GM15510 (cell line): ENCODE results near the gene ABCA3.

Experiments used
- POLR2A ChIP-seq: IDR thresholded peaks from 3 replicates; pipeline ENCODE4 v1.6.1; 2011; ENCODE audit warnings: borderline replicate concordance; ENCODE audit not compliant: insufficient read length; ENCODE audit errors: extremely low read depth

Gene ABCA3

DNA sequence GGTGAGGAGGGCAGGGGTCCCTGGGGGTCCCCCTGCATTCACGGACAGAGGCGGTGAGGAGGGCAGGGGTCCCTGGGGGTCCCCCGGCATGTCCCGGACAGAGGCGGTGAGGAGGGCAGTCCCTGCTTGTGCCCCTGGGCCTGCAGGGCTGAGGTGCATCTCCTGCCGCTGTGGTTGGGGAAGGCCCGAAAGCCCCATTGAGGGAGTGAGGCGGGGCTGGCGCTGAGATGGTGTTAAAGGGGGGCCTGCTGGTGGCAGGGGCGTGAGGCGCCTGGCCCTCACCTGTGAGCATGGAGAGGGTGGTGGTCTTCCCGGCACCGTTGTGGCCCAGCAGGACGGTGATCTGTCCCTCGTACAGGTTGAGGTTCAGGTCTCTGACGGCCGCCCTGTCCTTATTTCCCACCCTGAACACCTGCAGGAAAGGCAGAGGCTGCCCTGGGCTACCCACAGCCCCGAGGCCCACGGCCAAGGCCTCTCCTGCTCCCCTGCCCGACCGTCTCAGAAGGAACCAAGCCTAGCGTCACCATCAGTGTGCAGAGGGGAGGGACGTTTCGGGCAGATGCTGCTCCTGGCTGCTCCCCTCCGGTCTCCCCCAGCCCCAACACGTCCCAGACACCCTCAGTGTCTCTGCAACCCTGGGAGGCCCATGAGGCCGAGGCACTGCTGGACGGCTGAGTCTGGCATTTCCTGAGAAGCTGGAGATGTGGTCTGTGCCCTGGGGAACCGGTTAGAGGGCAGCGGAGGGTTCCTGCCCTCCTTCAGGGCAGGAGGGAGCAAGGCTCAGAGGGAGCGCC lies 41.2 kb downstream of the ABCA3 start:
- TF ChIP-seq POLR2A: no peak

DNA sequence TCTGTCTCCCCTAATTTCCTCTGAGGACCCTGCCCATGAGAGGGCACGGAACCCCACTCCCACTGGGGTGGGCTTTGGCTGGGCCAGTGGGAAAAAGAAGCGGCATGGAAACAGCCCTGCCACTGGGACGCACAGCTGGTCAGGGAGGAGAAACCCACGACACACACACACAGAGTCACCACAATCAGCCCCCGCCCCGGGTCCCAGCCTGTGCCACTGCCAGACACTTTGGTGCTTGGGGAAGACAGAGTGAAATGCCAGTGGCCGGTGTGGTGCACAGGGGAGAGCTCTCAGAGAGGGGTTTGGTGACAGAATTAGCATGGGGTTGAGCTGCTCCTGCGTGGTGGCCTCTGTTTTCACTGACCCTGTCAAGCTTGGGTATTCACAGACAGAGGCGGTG lies 41.9 kb downstream of the ABCA3 start:
- no peak for TF ChIP-seq POLR2A

DNA sequence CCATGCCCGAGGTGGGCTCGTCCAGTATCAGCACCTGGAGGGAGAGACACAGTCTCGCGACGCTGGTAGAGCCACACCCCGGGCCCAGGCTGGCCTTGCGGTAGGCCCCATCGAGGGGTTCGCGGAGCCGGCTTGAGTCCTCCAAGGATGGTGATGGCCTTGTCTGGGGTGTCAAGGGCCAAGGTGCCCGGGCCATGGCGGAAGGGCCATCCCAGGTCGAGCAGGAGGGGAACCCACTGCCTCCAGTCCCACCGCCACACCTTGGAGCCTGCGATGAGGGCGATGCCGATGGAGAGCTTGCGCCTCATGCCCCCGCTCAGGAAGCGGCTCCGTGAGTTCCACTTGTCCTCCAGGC lies 43.0 kb downstream of the ABCA3 start:
- no peak for TF ChIP-seq POLR2A

DNA sequence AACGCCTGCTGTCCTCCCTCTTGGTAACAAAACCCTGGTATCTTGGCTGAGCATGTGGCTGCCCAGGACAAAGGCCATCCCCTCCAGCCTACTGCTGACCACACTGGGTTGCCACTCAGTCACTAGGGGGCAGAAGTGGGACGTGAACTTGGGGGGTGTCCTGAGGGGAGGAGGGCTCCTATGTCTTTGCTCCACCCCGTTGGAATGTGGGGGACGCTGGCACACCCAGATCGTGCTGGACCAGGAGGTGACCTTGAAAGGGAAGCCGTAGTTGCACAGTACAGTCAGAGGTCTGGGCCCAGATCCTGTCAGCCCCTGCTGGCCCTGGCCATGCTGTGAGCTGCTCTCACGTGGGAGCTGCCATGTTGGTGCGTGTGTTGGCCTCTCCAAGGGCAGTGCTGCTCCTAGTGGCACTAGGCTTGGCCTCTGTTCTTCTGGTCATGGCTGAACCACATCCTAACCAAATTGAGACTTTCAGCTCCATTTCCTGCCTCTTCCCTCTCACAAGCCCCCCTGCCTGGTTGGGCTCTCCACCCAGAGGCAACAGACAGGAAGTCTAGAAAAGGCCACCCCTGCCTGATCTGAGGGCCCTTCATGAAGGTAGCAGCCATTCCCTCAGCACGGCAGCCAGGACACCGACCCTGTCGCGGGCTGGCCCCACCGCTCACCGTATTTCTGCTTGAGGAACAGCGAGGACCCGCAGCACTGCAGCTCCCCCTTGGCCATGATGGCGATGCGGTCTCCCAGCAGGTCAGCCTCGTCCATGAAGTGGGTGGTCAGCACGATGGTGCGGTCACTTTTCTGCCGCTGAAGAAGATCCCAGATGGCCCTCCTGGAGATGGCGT lies 43.6 kb downstream of the ABCA3 start:
- no peak for TF ChIP-seq POLR2A

DNA sequence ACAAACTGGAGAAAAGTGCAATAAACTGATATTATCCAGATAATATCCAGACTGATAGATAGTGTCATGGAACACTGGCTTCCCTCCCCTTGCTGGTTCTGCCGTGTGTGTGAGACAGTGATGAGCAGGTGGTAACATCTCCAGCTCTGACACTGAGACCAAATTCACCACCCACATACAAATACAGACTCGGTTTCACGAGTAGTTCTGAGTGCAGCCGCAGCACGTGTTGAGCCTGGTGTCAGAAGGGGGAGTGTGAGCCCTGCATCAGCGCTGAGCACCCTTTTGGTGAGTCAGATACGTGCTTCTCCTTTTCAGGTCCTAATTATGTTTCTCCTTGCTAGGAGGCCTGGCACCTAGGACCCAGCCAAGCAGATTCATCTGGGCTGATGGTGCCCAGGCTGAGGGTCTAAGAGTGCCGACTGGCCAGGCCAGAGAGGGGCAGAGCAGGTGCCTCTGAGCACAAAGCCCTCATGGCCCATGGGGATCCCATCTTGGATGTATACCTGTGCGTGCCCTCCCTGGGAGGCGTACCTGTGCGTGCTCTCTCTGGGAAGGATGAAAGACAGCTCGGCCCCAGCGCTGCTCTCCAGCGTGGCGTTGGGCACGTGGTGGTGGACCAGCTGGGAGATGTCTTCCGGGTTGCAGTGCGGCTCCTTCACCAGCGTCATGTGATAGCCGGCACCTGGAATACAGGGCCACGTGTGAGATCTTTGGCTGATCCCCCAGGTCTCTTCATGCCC lies 45.3 kb downstream of the ABCA3 start:
- no peak for TF ChIP-seq POLR2A

DNA sequence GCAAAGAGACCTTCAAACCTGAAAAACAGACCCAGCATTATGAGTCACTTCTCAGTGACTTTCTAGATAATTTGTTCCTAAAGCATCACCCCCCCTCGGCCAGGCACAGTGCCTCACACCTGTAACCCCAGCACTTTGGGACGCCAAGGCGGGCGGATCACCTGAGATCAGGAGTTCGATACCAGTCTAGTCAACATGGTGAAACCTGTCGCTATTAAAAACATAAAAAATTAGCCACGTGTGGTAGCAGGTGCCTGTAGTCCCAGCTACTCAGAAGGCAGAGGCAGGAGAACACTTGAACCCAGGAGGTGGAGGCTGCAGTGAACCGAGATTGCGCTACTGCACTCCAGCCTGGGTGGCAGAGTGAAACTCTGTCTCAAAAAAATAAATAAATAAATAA lies 48.3 kb downstream of the ABCA3 start:
- TF ChIP-seq POLR2A: no peak

DNA sequence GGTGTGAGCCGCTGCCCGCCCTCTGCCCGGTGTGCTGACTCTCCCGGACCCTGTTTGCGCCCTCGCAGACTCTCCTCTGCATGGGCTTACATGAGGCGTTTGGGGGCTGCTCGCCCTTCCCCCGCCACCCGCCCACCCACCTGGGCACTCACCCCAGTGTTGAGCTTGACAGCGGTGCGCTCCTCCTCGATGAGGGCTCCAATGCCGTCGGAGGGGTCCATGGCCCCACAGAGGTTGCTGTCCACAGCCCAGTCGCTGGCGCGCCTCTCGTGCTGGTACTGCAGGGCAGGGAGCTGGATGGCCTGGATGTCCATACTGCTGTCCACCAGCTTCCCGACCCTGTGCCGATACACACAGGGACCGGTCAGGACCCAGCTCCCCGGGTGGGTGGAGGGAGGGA lies 51.2 kb downstream of the ABCA3 start:
- no peak for TF ChIP-seq POLR2A

DNA sequence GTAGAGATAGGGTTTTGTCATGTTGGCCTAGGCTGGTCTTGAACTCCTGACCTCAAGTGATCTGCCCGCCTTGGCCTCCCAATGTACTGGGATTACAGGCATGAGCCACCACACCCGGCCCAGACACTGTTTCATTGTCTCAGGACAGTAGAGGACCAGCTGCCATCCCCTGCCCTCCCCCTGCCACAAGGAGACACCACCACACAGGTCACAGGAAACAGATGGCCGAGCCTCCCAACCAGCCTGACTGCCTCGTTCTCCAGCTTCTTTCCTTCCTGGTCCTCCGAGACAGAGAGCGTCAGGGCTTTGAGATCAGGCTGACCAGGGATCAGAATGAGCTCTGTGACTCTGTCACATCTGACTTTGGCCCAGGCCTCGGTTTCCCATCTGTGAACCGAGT lies 51.8 kb downstream of the ABCA3 start:
- TF ChIP-seq POLR2A: no peak

DNA sequence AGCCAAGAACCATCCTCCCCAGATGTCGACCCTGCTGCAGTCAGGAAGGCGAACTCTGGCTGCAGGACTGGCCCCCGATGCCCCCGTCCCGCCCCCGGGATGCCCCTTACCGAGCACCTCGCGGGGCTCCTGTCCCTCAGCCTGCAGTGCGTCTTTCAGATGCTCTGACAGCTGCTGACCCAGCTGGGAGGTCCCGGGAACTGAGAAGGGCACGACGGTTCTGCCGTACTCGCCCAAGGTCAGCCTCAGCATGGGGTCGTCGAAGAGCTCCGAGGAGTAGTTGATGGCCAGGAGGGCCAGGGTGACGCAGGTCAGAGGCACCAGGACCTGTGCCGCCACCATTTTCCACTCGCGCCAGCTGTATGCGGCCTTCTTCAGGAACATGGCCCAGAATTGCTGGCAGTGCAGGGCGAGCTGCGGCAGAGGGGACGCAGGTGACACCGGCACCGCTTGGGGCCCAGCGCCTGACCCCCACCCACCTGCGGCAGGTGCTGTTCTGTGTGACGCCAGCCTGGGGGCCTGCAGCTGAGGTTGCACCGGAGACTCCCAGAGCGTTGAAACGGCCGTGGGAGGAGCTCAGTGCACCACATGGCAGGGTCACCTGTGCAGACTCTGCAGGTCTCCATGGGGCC lies 52.5 kb downstream of the ABCA3 start:
- no peak for TF ChIP-seq POLR2A

DNA sequence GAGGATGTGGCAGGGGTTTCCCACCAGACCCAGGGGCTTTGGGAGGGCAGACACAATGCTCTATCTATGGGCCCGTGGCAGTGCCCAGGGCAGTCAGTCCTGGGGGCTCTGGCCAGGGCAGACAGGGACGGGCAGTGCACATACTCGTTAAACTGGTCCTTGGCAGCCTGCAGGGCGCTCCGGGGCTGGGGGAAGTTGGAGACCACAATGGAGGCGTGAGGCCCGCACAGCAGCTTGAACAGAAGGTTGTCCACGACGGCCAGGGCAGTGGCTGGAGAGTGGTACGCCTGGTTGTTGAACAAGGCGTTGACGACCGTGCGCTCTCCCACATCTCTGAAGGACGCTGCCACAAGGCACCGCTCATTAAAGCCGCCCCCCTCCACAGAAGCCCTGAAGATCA lies 54.0 kb downstream of the ABCA3 start:
- TF ChIP-seq POLR2A: no peak

DNA sequence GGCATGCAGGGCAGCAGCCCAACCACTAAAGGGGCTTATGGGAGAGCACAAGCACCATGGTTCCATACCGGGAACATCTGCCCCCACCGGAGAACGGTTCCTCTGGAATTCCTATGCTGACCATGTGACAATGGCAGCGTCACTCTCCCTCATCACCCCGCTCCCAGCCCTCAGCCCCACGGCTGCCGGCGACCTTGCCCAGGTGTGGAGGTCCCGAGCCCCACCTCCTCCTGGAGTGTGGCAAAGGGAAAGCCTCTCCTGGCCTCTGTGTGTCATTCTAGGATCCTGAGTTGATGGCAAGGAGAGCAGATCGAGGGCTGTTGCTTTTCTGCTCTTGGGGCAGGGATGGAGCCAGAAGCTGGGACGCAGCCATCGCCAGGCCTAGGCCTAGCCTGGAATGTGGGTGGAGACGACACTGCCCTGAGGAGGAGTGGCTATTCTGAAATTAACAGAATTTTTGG lies 54.8 kb downstream of the ABCA3 start:
- TF ChIP-seq POLR2A: no peak

DNA sequence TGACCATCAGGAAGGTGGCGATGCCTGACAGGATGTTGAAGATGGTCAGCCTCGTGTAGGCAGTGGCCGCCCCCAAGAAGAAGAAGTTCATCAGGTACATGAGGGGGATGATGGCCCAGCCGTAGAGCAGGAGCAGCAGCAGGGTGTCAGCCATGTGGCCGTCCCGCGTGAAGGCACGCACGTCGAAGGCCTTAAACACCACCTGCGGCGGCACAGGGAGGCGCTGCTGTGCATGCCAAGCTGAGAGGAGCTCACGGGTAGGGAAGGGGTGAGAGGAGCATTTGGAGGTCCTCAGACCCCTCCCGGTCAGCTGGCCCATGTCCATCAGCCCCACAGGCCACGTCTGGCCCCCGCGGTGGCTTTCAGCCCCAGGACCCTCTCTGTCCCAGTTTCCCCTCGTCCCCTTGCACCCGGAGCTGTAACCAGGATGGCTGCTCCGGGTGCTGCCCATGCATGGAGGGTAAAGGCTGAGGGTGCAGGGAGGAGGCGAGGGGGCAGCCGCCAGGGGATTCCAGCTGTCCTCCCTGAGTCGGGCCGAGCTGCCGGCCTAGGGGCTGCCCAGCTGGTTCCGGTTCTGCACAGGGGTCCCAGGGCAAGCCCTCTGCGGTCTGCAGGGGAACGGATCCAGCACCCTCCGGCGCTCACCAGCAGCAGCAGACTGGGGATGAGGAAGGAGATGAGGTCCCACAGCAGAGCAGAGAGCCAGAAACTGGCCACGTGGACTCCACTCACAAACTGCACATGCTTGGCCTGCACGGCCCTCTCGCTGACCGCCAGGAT lies 55.5 kb downstream of the ABCA3 start:
- TF ChIP-seq POLR2A: no peak

DNA sequence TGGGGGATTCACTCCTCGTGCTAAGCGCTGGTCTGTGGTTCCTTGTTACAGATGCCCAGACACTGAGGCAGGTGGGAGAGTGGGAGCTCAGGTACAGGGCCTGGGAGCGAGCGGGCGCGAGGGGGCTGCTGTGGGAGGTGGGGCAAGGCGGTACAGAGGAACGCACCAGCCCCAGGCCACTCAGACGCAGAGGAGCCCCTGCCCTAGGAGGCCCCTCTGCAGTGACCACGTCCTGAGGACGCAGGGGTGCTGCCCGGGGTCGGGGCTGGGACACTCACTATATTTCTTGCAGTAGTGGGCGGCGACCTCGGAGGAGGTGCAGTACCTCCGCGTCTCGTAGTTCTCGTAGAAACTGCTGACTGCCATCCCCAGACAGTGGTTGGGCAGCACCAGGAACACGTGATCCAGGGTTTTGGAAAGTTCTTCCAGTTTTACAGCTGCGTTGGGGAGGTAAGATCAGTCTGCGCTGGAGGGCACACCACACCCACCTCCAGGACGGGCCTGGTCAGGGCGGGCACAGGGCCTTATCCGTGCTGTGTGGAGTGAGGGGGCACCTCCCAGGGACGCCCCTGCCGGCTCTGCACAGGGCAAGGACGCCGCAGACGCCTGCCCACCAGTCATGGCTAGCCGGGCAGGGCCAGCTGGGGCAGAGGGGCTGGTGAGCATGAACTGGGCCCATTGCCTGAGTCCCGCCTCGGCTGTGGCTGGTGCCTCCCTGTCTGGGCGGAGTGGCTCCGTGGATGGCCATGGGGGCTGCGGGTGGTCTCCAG lies 56.3 kb downstream of the ABCA3 start:
- no peak for TF ChIP-seq POLR2A
